Activated naive CD4-positive, alpha-beta T cell treated with anti-CD3 and anti-CD28 coated beads, Interleukin-2, amount 10 ng/mL, durations not matched to agents 7 days and 5 days (primary cell): ENCODE data around the gene MED12.

Source experiments
- CTCF ChIA-PET: fragments of 350-600 bp; sonication (Branson Sonifier 250); formaldehyde crosslinking; loops from one replicate; lab custom pipeline; 2021; ENCODE audit warnings: antibody characterized with exemption; lab: Charles Lee
- DNase-seq: peaks from one replicate; pipeline ENCODE4 v3.0.0-alpha.2; 2020
- H3K27ac Mint-ChIP-seq: one replicate; pipeline ENCODE4 v1.8.0; 2021; ENCODE audit warnings: mild to moderate bottlenecking, moderate library complexity, mixed read lengths
- H3K27me3 Mint-ChIP-seq: one replicate; pipeline ENCODE4 v1.8.0; 2021; ENCODE audit warnings: mild to moderate bottlenecking, mixed read lengths
- H3K36me3 Mint-ChIP-seq: one replicate; pipeline ENCODE4 v1.8.0; 2021; ENCODE audit warnings: mixed read lengths
- H3K4me1 Mint-ChIP-seq: one replicate; pipeline ENCODE4 v1.8.0; 2021; ENCODE audit warnings: mixed read lengths
- H3K4me3 Mint-ChIP-seq: one replicate; pipeline ENCODE4 v1.8.0; 2021; ENCODE audit warnings: mild to moderate bottlenecking, moderate library complexity, mixed read lengths
- H3K9me3 Mint-ChIP-seq: one replicate; pipeline ENCODE4 v1.8.0; 2021; ENCODE audit warnings: mixed read lengths

Gene MED12

DNA sequence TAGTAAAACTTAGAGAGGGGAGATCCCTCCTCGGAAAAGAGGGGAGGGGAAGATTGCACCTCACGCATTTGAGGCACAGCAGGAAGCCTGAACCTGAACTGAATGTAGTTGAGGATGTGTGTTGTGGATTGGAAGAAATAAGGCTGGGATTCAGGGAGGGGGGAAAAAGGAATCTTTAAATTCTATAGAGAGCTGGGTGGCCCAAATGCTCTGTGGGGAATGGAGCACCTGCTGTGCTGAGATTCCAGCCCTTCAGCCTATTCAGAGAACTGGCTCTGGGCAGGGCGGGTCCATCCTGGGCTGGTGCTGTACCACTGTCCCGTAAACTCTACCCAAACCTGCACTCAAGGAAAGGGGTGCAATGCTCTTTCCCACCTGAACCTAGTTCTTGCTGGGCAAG lies 18.7 kb upstream of the MED12 start:
- H3K4me3 Mint-ChIP-seq = no peak overlapping the region
- H3K4me1 Mint-ChIP-seq = peaks cover 70% of the 10 kb centered on the region
- H3K27ac Mint-ChIP-seq = no peak overlapping the region
- peaks cover 12% of the 10 kb centered on the region for H3K36me3 Mint-ChIP-seq
- CTCF ChIA-PET = interaction anchor here (0.8 to 5.8 kb wide), 7 partner anchors 8 to 77 kb away, joined by 3 to 97 read pairs (median 4); partner anchors contain the start of genes IL2RG and MED12
- peaks cover 9% of the 10 kb centered on the region for H3K27me3 Mint-ChIP-seq
- no peaks in the 10 kb centered on the region for H3K9me3 Mint-ChIP-seq
- no peak for DNase-seq

DNA sequence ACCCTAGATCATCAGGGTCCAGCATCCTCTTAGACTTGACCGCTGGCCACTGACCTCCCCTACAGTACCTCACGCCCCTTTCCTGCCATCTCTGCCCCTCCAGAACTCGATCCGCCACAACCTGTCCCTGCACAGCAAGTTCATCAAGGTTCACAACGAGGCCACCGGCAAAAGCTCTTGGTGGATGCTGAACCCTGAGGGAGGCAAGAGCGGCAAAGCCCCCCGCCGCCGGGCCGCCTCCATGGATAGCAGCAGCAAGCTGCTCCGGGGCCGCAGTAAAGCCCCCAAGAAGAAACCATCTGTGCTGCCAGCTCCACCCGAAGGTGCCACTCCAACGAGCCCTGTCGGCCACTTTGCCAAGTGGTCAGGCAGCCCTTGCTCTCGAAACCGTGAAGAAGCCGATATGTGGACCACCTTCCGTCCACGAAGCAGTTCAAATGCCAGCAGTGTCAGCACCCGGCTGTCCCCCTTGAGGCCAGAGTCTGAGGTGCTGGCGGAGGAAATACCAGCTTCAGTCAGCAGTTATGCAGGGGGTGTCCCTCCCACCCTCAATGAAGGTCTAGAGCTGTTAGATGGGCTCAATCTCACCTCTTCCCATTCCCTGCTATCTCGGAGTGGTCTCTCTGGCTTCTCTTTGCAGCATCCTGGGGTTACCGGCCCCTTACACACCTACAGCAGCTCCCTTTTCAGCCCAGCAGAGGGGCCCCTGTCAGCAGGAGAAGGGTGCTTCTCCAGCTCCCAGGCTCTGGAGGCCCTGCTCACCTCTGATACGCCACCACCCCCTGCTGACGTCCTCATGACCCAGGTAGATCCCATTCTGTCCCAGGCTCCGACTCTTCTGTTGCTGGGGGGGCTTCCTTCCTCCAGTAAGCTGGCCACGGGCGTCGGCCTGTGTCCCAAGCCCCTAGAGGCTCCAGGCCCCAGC lies 17.6 kb upstream of the MED12 start:
- Mint-ChIP-seq H3K36me3 (peaks cover 16% of the 10 kb centered on the region), H3K4me3 (no peak overlapping the region), H3K27me3 (peaks cover 9% of the 10 kb centered on the region), H3K4me1 (peaks cover 71% of the 10 kb centered on the region), H3K9me3 (no peaks in the 10 kb centered on the region), H3K27ac (peak overlapping the region; percentile 4)
- CTCF ChIA-PET = interaction anchor here (1.4 to 5.8 kb wide), 7 partner anchors 11 to 78 kb away, joined by 3 to 97 read pairs (median 13); partner anchors contain the start of genes IL2RG and MED12
- DNase-seq = peak; percentile 47

DNA sequence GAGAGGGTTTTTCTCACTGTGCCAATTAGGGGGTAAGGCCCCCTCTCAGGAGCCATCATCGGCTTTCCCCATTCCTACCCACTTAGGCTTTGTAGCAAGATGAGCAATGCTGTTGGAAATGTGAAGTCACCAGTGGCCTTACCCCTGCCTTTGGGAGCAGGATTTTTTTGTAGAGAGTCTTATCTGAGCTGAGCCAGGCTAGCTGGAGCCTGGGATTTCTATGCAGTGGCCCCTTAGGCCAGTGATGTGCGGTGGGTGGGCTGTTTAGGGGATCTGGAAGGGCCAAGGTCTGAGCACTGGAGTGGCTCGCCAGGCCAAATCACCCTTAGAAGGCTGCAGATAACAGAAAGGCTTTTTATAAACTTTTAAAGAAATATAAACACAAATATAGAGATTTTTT lies 16.1 kb upstream of the MED12 start:
- H3K27me3 Mint-ChIP-seq = peaks cover 4% of the 10 kb centered on the region
- H3K4me3 Mint-ChIP-seq = no peak overlapping the region
- H3K36me3 Mint-ChIP-seq = peaks cover 27% of the 10 kb centered on the region
- no peaks in the 10 kb centered on the region for H3K9me3 Mint-ChIP-seq
- no peak for DNase-seq
- CTCF ChIA-PET = interaction anchor here (1.7 to 5.8 kb wide), 4 partner anchors 10 to 26 kb away, joined by 5 to 97 read pairs (median 33); partner anchors contain the start of genes IL2RG and MED12
- H3K4me1 Mint-ChIP-seq = peaks cover 77% of the 10 kb centered on the region
- H3K27ac Mint-ChIP-seq = peak overlapping the region; percentile 93

DNA sequence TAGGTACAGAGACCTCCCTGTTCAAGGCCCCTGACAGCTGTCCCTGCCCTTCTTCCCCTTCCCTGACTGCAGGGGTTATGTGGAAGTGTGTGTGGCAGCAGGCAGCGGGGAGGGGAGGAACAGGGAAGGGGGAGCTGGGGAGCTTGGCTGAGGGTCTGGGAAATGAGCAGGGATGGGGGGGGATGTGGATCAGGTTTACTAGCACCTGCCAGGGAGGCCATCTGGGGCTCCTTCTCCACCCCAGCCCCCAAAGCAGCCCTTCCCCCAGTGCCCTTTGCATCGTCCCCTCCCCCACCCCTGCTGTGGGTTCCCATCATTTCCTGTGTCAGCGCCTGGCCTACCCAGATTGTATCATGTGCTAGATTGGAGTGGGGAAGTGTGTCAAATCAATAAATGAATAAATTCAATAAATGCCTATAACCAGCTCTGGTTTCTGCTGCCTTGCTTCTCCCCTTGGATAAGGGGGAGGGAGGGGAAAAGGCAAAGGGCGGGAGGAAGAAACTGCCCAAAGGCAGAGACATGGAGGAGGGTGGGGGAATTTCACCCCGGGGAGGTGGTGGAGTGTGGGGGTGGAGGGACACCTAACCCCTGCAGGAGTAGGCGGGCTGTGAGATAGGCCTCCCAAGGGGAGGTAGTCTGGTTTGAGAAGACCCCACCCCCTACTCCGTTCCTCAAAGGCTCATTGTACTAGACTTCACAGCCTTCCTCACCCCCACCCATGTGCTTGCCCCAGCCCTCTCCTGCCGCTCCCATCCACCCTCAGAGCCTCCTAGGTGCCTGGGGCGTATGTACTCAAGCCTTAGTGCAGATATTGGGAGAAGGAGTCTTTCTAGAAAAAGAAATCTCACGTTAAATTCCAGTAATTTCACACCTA lies 15.0 kb upstream of the MED12 start:
- Mint-ChIP-seq H3K36me3 (peaks cover 37% of the 10 kb centered on the region), H3K27ac (peak overlapping the region; percentile 93), H3K4me1 (peaks cover 81% of the 10 kb centered on the region), H3K9me3 (no peaks in the 10 kb centered on the region), H3K4me3 (peak overlapping the region; percentile 73), H3K27me3 (no peaks in the 10 kb centered on the region)
- peak; percentile 70 for DNase-seq
- CTCF ChIA-PET = interaction anchor here (4.2 to 5.8 kb wide), 2 partner anchors 14 to 25 kb away, joined by 27 to 97 read pairs; partner anchors contain the start of gene MED12

DNA sequence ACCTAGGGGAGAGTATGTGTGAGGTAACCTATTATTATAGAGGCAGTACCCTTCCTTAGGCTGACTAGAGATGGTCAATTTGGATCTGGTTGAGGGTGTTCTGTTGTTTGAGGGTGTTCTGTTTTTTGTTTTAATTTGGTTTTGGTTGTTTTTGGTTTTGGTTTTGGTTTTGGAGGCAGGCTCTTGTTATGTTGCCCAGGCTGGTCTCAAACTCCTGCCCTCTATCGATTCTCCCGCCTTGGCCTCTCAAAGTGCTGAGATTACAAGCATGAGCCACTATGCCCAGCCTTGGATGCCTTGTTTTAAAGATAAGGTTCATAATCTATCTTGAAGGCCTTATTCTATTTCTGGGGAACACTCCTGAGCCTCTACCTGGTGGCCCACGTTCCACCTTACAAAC lies 12.8 kb upstream of the MED12 start:
- Mint-ChIP-seq H3K9me3 (no peaks in the 10 kb centered on the region), H3K27me3 (no peaks in the 10 kb centered on the region), H3K36me3 (peaks cover 57% of the 10 kb centered on the region), H3K4me1 (peaks cover 70% of the 10 kb centered on the region), H3K27ac (peak overlapping the region; percentile 93), H3K4me3 (peak overlapping the region; percentile 48)
- DNase-seq = no peak
- CTCF ChIA-PET = interaction anchor here (1.1 to 1.5 kb wide), 3 partner anchors 9 to 23 kb away, joined by 3 to 6 read pairs (median 3); partner anchors contain the start of gene MED12

DNA sequence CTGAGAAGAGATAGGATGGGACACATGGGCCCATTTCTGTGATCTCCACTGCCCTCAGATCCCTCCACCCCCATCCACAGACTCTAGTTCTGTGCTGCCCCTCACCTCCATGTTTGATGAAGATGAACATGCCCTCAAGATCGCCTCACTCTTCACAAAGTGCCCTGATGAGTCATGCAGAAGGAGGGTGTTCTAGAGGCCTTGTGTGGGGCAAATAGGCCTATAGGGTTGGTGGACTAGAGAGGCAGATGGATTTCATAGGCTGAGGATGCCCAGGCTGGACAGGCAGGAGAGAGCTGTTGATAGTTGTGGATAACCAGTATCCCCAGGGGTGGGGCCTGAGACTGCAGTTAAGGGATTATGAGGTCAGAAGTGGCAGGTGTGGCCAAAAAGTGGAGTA lies 12.0 kb upstream of the MED12 start, which contains the start of gene CXorf65:
CXorf65 (minus strand) TSS at position 314 of the 400 bp plus-strand sequence; CDS start at position 130, 184 bp downstream.
- CTCF ChIA-PET = interaction anchor here (1.1 to 1.5 kb wide), 2 partner anchors 10 to 12 kb away, joined by 3 to 6 read pairs; partner anchors contain the start of gene MED12
- DNase-seq = no peak
- peaks cover 62% of the 10 kb centered on the region for H3K4me1 Mint-ChIP-seq
- H3K9me3 Mint-ChIP-seq = no peaks in the 10 kb centered on the region
- H3K36me3 Mint-ChIP-seq = peaks cover 65% of the 10 kb centered on the region
- peak within 1 kb of the TSS; percentile 99 for H3K27ac Mint-ChIP-seq
- H3K4me3 Mint-ChIP-seq = peak within 1 kb of the TSS; percentile 99
- no peaks in the 10 kb centered on the region for H3K27me3 Mint-ChIP-seq

DNA sequence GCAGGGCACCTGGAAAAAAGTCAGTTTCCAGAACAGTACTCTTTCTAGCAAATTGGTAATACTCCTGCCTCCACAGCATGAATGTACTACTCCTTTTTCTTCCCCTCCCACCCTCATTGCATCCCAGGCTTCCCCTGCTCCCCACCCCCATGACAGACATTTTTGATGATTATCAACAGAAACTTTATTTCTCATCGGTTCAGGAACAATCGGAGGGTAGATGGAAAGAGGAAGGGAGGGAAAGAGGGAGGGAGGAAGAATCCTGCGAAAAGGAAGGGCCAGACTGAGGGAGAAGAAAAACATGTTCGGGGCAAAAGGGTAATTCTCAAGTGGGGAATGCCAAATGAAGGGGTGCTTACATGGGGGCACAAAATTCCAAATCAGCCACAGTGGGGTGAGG lies 11.2 kb upstream of the MED12 start:
- Mint-ChIP-seq H3K4me1 (peaks cover 64% of the 10 kb centered on the region), H3K27ac (peak overlapping the region; percentile 99), H3K9me3 (no peaks in the 10 kb centered on the region), H3K4me3 (peak overlapping the region; percentile 99), H3K36me3 (peaks cover 66% of the 10 kb centered on the region), H3K27me3 (no peaks in the 10 kb centered on the region)
- CTCF ChIA-PET = interaction anchor here (1.4 kb wide), 1 partner anchor 8 kb away, joined by 4 read pairs; no protein-coding TSS in a partner anchor
- no peak for DNase-seq

DNA sequence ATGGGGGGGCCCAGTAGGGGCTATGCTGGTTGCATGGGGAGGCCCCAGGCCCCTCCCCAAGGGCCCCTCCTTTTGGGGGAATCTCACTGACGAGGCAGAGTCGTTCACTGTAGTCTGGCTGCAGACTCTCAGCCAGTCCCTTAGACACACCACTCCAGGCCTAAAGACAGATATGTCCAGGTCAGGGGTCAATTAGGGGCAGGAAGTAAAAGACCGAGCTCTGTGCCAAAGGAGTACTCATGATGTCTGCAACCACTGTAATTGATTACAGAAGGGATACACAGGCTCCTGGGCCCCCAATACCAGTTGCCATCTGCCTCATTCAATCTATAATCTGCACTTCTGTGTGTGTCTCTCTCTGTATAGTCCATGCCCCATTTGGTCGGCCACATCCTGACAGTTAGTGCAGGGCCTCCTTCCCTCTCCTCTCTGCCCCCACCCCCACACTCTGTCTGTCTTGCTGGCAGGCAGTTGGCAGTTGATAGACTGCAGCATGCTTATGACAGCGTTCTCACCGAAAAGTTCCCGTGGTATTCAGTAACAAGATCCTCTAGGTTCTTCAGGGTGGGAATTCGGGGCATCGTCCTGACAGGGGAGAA lies 10.5 kb upstream of the MED12 start:
- no peaks in the 10 kb centered on the region for H3K9me3 Mint-ChIP-seq
- peaks cover 65% of the 10 kb centered on the region for H3K4me1 Mint-ChIP-seq
- DNase-seq = peak; percentile 70
- CTCF ChIA-PET = interaction anchor here (1.4 kb wide), 1 partner anchor 9 kb away, joined by 4 read pairs; no protein-coding TSS in a partner anchor
- peaks cover 66% of the 10 kb centered on the region for H3K36me3 Mint-ChIP-seq
- no peaks in the 10 kb centered on the region for H3K27me3 Mint-ChIP-seq
- H3K4me3 Mint-ChIP-seq = peak overlapping the region; percentile 99
- H3K27ac Mint-ChIP-seq = peak overlapping the region; percentile 99

DNA sequence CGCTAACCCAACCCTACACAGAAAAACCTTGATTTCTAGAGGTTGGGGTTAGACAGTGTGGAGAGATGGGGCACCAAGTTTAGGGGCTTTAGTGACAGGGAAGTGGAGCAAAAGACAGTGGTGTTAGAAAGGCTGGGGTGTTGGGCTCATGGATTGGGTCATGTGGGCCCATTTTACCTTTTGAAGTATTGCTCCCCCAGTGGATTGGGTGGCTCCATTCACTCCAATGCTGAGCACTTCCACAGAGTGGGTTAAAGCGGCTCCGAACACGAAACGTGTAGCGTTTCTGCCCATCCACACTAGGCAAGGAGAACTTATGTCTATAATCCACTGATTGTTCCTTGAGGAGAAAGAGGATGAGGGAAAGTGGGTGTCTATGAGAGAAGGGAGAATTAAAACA lies 9.3 kb upstream of the MED12 start:
- peak; percentile 50 for DNase-seq
- CTCF ChIA-PET = interaction anchor here (1.7 kb wide), 1 partner anchor 18 kb away, joined by 3 read pairs; no protein-coding TSS in a partner anchor
- H3K4me1 Mint-ChIP-seq = peaks cover 61% of the 10 kb centered on the region

DNA sequence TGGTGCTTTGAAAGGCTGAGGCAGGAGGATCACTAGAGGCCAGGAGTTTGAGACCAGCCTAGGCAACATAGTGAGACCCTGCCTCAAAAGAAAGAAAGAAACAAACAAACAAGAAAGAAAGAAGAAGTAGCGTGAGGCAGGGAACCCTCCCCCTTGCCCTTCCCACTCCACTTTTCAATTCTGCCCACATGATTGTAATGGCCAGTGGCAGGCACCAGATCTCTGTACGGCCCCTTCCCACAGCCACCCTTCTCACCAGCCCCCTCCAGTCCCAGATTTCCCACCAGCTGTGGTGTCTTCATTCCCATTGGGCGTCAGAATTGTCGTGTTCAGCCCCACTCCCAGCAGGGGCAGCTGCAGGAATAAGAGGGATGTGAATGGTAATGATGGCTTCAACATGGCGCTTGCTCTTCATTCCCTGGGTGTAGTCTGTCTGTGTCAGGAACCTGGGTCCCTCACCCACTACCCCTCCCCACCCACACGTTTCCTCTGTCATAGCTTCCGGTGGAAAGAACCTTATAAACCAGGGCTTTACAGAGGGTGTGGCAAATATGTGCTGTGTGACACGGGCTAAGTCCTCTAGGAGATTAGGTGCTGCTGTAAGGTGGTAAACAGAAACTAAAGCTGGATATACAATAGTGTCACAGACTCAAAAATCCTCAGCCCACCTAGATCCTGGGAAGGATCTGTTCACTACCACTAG lies 7.1 kb upstream of the MED12 start, which contains the start of gene IL2RG:
IL2RG (minus strand) TSS at position 437 of the 703 bp plus-strand sequence; CDS start at position 399, 38 bp downstream.
- H3K4me1 Mint-ChIP-seq = peaks cover 45% of the 10 kb centered on the region

More for the DNA sequence above, 9.3 kb upstream of the MED12 start:
- peak overlapping the region; percentile 99 for H3K4me3 Mint-ChIP-seq
- H3K27ac Mint-ChIP-seq = peak overlapping the region; percentile 99
- peaks cover 62% of the 10 kb centered on the region for H3K36me3 Mint-ChIP-seq
- no peaks in the 10 kb centered on the region for H3K27me3 Mint-ChIP-seq
- no peaks in the 10 kb centered on the region for H3K9me3 Mint-ChIP-seq

DNA sequence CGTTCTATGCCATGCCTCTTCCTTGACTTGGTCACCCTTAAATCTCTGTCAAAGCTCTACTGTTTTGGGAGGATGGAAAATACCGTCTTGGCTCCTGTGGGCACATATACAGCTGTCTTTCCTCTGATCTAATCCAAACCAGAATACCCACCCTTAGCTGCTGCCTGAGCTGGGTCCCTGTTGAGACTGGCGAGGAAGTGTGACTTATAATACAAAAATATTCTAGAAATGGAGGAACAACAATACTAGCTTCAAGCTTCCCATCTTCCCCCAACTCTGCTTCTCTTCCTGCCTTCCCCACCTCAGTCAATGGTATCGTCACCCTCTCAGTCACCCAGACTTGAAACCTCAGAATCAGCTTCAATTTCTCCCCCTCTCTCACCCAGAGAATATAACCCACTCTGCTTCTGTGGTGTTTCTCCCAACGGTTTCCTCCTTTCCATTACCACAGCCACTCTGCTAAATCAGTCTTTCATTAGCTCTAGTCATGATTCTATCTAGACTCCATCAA lies 6.4 kb upstream of the MED12 start:
- CTCF ChIA-PET = interaction anchor here (0.7 to 5.9 kb wide), 4 partner anchors 11 to 54 kb away, joined by 3 to 39 read pairs (median 4); no protein-coding TSS in a partner anchor
- DNase-seq = peak; percentile 24

More for the DNA sequence above, 7.1 kb upstream of the MED12 start, which contains the start of gene IL2RG:
- Mint-ChIP-seq H3K36me3 (peaks cover 49% of the 10 kb centered on the region), H3K4me3 (peak within 1 kb of the TSS; percentile 99), H3K9me3 (no peaks in the 10 kb centered on the region), H3K27ac (peak within 1 kb of the TSS; percentile 99), H3K27me3 (no peaks in the 10 kb centered on the region)
- CTCF ChIA-PET = interaction anchor here (0.7 to 5.9 kb wide), 3 partner anchors 11 to 53 kb away, joined by 3 to 39 read pairs (median 4); no protein-coding TSS in a partner anchor
- DNase-seq = peak; percentile 86

DNA sequence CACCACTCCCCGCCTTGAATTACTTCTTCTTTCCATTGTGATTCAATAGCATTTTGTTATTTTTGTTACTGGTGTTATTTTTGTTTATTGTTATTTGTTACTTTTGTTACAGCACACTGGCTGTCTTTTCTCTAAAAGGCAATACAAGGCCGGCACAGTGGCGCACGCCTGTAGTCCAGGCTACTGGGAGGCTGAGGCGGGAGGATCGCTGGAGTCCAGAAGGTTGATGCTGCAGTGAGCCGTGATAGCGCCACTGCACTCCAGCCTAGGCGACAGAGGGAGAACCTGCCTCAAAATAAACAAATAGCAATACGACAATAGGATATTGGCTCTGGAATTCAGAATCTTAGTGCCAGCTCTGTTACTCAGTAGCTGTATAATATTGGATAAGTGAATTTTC lies 1.0 kb upstream of the MED12 start:
- Mint-ChIP-seq H3K36me3 (peaks cover 21% of the 10 kb centered on the region), H3K27me3 (no peaks in the 10 kb centered on the region), H3K27ac (peak overlapping the region; percentile 71), H3K4me1 (peaks cover 42% of the 10 kb centered on the region), H3K9me3 (no peaks in the 10 kb centered on the region), H3K4me3 (no peak overlapping the region)
- DNase-seq = no peak
- CTCF ChIA-PET = interaction anchor here (2.8 kb wide), 1 partner anchor 16 kb away, joined by 27 read pairs; no protein-coding TSS in a partner anchor

More for the DNA sequence above, 6.4 kb upstream of the MED12 start:
- no peaks in the 10 kb centered on the region for H3K27me3 Mint-ChIP-seq
- peaks cover 45% of the 10 kb centered on the region for H3K36me3 Mint-ChIP-seq
- peak overlapping the region; percentile 99 for H3K27ac Mint-ChIP-seq
- H3K4me1 Mint-ChIP-seq = peaks cover 40% of the 10 kb centered on the region
- H3K9me3 Mint-ChIP-seq = no peaks in the 10 kb centered on the region
- peak overlapping the region; percentile 99 for H3K4me3 Mint-ChIP-seq
